Endometrial microvascular endothelial cells (primary cell): ENCODE data around the gene RAD51D. TPM values are rescaled to one million over a fixed set of nuclear protein-coding genes. Genes with fewer than 3 reads are reported as not detected.
"Not testable (repeated sequence)": the region's sequence is repeated elsewhere in the genome, so short reads cannot be mapped to it uniquely, and the experiment has no call there.

Experiments used
- in situ Hi-C: cut with HindIII; loops from 2 replicates; pipeline ENCODE4 v1.10.0; 2017; ENCODE audit warnings: low sequenced_read_pairs, low pct_unique_long_range_greater_than_20kb; ENCODE audit errors: inconsistent ontology term
- total RNA-seq: library from RNA; depleted of rRNA; stranded (reverse); fragments of >200 nt; gene quantifications from one replicate; pipeline ENCODE4 v1.2.3, GENCODE V29; 2015; ENCODE audit errors: inconsistent ontology term

Gene RAD51D
- total RNA-seq, 1 donor from 2014 or later: 13.0 TPM

DNA sequence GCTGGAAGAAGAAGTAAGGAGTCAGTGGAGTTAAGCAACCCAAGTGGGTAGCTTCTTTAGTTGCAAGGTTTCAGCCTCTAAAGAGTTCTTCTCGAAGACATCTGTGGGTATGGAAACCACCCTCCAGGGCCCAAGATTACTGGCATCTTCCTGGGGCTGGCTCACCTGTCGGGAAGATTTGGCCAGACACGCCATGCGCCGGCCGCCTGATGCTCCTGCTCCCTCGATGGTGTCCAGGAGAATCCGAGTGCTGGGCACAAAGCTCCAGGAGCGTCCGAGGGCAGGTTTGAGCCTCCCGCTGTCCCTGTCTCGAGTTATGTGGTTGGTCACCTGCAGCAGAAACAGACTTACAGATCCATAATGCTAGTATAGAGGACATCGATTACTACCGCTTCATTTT, 18.6 kb downstream of the RAD51D start:
- in situ Hi-C loops: no loop called here

DNA sequence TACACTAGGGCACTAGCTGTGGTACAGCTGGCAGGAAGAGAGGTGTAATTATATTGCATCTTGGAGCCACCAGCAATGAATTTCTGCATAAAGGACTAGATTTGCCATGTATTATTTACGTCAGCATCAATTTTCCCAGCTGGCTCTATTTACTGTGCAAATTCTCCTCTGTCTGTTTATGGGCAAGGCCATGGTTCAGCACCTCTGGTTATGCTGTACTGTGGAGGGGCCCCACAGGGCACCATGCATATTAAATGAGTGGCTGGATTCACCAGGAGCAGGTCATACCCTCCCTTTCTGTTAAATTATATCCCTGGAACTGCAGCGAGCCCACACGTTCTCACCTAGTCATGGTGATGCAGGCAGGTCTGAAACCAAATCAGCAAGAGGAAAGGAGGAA, 19.8 kb downstream of the RAD51D start:
- in situ Hi-C loops: no loop called here

DNA sequence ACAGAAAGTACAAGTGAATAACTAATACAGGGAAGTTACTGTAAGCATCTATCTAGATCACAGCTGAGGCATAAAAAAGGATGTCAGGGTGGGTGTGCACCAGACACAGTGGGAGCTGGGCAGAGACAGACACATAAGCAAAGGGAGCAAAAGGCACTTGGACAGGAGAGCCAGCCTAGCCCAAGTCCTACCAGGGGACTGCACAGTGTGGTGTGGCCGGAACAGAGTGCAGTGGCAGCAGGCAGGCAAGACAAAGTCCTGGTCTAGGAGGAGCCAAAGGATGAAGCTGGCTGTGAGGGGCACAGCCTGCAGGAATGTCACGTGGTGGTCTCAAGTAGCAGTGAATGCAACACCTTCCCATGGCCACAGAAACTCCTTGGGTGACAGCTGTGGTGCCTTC, 21.9 kb downstream of the RAD51D start:
- in situ Hi-C loops: no loop called here

DNA sequence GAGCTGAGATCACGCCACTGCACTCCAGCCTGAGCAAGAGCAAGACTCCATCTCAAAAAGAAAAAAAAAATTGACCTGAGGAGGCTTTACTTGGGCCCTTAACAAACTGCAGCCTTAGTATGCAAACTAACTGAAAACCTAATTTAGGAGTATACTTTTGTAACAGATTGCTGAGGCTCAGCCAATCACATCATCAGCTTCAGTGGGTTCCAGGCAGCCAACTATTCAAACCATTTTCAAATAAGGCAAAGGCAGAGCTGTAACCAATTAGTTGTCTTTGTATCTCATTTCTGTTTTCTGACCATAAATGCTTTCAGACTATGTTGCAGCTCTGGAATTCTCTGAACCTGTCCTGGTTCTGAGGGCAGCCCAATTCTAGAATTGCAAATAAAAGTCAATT, 23.9 kb downstream of the RAD51D start:
- in situ Hi-C loops: no loop called here

DNA sequence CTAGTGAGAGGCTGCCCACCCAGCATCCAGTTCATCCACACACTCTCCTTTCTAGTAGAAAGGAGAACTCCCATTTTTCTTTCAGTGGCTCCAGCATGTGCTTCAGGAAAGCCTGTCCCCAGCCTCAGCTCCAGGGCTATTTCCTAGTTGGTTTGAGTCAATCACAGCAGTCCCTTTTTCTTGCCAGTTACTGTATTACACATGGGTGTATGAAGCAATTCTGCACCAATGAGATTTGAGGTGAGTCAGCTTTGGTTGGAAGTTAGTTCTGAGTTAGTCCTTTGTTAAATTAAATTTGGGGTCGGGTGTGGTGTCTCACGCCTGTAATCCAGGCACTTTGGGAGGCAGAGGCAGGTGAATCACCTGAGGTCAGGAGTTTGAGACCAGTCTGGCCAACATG, 24.8 kb downstream of the RAD51D start:
- in situ Hi-C loops: no loop called here

DNA sequence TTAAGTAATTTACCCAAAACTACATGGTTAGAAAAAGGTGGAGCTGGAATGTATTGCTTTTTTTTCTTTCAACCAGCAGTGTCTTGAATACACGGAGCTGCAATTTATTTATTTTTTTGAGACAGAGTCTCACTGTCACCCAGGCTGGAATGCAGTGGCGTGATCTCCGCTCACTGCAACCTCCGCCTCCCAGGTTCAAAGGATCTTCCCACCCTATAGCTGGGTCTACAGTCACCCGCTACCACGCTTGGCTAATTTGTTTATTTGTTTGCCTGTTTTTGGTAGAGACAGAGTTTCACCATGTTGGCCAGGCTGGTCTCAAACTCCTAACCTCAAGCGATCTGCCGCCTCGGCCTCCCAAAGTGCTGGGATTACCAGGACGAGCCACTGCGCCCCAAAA, 29.0 kb downstream of the RAD51D start:
- in situ Hi-C loops: not testable (repeated sequence)

DNA sequence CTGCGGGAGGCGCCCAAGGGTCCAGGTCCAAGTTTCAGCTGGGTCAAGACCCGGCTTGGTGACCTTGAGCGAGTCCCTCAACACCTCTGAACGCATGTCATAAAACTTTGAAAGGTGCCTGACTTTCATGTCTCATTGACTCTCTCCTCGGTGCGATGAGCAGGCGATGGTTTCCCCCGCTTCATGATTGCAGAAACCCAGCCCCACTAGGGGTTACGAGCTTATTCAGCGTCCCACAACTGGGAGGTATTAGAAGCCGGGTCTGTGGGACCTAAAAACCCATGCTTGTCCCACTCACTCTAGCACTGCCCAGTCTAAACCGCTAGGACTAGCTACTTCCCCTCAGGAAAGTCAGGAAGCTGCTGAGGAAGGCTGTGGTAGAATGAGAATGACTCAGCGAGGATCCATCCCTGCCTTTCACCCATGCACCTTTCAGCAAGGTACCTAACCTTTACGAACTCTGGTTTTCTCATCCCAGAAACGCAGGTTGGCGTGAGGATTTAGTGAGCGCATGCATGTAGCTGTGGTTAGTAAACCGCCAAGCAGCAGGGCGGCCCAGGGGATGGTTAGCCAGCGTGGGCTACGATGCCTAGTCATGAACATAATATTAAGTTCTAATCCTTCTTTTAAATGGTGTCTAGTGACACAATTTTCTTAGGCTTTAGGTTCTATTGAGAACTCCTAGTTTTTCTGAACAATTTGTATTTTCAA, 29.9 kb downstream of the RAD51D start:
- in situ Hi-C loops: no loop called here

DNA sequence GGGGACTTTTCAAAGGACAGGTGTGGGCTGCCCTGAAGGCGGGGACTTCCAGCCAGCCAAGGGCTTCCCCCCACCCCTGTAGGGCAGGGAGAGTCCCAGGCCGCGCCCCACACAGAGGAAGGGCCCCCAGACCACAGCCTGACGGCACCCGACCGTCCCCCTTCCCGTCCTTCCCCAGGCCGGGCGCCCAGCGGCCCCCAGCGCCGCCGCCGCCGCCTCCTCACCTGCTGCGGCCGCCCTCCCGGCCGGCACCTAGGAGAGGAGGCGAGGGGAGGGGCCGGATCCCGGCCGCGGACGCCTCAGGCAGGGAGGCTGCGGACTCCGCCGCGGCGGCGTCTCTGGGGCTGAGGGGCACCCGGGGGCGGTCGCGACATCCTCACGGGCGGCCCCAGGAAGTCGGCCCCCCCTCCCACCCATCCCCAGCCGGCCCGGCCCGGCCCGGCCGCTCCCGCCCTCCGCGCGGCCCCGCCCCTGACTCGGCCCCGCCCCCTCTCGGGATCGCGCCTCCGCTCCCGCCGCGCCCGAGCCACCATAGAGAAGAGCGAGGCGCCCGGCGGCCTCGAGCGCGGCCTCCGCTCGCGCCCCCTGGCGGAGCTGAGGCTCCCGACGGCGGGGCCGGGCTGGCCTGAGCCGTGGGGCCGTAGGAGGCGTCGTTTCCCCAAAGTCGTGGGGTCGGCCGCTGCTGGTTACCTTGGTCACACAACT, 30.6 kb downstream of the RAD51D start:
- in situ Hi-C loops: no loop called here

DNA sequence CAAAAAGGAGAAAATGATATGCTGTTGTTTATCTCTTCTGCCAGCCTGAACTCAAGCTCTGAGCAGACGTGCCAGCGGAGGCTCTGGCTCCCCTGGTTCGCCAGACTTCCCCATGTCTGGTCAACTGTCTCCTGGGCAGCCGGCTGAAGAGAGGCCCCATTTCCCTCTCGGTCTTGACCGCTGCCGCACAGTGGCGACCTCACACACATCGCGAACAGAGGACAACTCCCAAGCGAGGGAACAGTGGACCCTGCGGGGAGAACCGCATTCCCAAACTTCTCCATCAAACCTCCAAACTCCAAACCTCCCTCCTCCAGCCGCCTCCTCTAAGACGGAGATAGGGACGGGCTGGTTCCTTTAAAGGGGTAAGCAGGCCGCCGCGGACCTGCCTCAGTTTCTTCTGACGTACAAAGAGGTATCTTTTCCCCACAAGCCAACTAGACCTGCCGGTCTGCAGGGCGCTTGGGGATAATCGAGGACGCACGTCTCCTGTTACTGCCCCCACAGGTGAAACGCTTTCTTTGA, 31.2 kb downstream of the RAD51D start:
- in situ Hi-C loops: no loop called here

DNA sequence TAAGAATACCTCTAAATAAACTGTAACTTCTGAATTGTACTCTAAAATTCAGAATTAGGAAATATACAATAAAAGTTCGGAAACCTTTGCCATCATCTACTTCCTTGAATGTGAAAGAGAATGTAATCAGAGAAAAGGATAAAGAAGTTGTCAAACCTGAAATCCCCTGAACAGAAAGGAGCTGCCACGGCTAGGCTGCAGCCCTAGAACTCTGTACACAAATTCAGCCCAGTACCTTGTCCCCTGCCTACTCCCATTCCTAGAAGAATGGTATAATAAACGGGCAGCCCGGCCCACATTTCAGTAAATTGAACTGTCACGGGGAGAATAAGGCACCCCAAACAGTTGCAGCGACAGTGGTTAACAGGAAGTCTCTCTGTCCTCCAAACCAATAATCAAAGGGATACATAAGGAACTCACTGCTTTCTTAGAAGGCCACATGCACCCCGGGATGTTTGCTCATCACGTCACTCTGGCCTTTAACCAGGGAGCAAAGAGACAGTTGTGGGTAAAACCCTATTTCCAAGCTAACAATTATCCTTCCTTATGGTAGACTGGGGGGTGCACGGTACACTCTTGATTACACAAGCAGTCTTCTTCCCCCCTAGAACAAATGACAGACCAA, 31.8 kb downstream of the RAD51D start:
- in situ Hi-C loops: no loop called here

DNA sequence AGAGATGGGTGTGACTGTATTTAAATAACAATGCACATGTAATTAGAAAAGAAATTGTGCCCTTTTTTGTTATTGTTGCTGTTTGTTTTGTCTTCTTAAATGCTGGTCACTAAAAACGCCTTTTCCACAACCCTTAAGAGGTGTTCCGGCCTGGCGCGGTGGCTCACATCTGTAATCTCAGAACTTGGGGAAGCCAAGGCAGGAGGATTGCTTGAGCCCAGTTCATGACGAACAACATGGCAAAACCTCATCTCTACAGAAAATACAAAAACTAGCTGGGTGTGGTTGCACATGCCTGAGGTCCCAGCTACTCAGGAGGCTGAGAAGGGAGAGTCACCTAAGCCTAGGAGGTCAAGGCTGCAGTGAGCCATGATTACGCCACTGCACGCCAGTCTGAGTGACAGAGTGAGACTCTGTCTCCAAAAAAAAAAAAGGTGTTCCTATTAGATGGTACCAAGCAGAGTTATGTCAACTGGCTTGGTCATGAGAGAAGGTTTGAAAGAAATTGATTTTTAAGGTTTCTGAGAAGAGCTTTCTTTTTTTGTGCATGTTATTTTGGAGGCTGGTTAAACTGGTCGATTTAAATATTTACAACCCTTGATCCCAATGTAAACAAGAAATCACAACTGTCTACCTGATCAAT, 32.6 kb downstream of the RAD51D start:
- in situ Hi-C loops: no loop called here

DNA sequence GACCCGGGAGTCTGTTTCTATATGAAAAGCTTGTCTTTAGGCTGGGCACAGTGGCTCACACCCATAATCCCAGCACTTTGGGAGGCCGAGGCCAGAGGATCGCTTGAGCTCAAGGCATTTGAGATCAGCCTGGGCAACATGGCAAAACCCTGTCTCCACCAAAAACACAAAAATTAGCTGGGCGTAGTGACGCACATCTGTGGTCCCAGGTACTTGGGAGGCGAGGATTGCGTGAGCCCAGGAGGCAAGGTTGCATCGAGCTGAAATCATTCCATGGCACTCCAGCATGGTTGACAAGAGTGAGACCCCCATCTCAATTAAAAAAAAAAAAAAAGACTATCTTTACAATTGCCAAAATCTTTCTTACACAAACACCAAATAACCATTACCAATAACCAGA, 33.5 kb downstream of the RAD51D start:
- in situ Hi-C loops: no loop called here

DNA sequence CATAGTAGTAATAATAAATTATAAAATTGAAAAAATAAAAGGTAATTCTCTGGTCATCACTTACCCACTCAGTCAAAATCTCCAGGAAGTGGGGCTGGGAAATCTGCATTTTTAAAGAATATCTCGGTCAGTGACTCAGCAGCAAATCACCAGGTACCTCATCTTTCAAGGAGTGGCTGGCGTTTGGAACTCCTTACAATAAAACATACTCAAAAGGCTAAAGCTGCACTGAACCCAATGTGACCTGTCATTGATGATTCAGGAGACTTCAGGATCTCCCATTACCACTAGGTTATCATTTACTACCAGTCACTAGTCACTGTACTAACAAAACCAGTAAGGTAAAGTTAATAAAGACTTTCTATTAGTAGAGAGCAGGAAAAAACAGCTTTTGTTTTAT, 34.7 kb downstream of the RAD51D start:
- in situ Hi-C loops: no loop called here

DNA sequence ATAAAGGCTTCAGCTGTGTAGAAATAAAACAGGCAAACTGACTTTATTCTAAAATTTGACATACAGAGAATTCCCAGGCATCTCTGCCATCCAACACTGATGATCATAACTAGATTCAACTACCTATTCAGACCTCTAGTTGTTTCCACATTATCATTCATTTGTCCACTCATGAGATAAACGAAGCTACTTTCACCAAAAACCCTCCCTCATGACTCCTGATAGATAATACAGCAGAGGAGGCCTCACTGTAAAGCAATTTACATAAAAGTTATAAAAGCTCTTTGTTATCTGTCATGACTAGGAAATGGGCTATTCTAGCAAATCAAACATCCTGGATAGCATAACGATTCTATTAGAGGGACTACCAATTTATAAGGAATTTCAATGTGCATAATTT, 36.6 kb downstream of the RAD51D start:
- in situ Hi-C loops: no loop called here

DNA sequence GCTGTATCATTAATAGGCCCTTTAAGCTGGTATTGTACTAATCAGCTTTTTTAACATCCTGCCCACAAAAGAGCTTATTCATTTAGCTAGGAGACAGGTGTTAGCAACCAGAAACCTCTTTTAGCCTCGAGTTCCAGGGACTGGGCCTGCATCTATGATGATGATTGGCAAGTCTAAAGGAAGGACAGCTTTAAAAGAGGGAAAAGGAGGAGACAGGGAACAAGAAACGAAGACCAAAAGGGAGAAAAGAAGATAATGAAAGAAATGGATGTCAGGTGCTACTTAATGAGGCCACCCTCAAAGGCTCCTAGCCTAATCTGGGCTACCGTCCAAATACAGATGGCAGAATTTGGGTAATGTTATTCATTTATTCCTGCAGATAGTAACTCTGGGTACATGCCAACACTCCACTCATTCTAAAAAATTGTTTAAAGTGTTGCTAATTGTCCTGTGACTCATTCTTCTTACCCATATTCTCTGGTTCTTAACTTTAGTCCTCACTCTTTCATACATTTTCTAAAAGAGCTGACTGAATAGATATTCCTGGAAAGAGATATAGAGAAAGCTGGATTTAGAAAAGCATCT, 37.5 kb downstream of the RAD51D start:
- in situ Hi-C loops: no loop called here

DNA sequence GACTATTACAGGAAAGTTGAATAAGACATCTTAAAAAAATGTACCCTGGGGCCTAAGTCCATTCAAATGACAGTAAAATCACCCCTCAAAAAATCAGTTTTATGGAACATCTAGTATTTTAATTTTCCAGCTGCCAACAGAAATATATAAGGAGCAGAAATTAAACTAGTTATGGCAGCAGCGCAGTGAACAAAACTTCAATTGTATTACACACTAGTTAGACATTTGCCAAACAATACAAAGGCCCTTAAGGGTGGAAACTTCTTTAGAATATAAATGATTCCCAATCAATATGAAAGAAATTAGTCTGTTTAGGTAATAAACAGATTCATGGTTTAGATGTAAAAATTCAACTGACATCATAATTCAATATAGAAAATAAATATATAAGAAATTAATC, 38.0 kb downstream of the RAD51D start:
- in situ Hi-C loops: no loop called here

DNA sequence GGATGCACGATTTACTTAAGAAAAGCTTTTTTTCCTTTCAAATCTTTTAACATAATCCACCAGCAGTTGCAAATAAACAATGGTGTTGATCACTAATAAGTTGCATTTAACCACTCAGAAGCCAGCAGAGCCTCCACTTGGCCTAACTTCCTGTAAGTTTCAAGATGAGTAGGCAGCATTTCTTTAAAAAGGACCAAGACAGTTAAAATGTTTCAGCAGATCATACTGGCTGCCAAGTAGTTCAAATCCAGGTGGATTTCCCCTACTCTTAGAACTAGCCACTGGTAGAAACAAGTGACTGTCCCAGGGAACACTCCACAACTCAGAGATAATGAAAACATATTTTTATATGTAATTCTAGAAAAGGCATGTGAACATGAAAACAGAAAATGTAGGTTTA, 39.1 kb downstream of the RAD51D start:
- in situ Hi-C loops: no loop called here

DNA sequence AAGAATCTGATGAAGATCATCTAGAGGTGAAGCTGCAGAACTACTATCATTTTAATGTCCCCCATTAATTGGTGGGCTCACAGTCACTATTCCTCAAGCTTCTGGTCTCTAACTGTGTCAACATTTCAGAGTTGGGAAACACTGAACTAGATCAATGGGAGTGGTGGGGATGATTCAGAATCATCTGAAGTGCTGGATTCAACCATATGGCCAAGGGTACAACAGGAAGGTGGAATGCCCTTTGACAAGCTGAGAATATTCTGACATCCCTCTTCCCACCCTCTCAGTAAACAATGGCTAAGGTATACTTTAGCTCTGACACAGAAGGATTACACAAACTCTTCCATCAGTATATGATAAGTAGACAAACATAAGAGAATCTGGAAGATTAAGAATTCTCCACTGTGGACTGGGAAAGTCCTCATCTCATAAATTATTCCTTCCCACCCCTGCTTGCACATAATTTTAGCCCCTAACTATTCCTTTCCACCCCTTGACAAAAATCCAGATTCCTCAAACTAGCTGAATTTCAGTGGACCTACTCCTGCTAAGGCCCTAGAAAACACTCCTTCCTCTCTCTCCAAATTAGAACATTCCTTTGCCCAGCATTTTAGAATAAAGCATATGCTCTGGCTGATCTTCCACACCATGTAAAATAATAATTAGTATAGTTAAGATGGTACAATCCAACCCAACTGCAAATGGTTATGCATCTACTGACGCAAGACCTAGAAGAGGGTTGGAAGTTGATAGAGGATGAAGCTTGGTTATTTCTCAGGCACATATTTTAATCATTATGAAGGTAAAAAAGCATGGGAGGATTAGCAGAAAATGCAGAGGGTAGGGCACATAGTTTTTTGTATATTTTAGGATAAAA, 39.9 kb downstream of the RAD51D start:
- in situ Hi-C loops: no loop called here
